HUES6 (cell line): ENCODE data around the gene USHBP1.

Experiments used
- H3K27ac ChIP-seq: 2 replicates; pipeline ENCODE4 v1.7.0; 2013; ENCODE audit warnings: low read depth, mild to moderate bottlenecking, low read length, inconsistent platforms
- H3K27me3 ChIP-seq: 2 replicates; pipeline ENCODE4 v1.6.1; 2013; ENCODE audit warnings: low read length; ENCODE audit not compliant: control insufficient read depth, insufficient read depth
- H3K36me3 ChIP-seq: 2 replicates; pipeline ENCODE4 v1.6.1; 2013; ENCODE audit warnings: low read length; ENCODE audit not compliant: control insufficient read depth, insufficient read depth
- H3K4me1 ChIP-seq: 2 replicates; pipeline ENCODE4 v1.6.1; 2013; ENCODE audit warnings: low read length; ENCODE audit not compliant: control insufficient read depth, insufficient read depth
- H3K4me3 ChIP-seq: 2 replicates; pipeline ENCODE4 v1.5.1; 2013; ENCODE audit warnings: low read depth, low read length
- H3K9ac ChIP-seq: one replicate; pipeline ENCODE4 v1.6.1; 2013; ENCODE audit warnings: mild to moderate bottlenecking, low read length
- H3K9me3 ChIP-seq: 2 replicates; pipeline ENCODE4 v1.6.1; 2013; ENCODE audit warnings: low read depth, low read length; ENCODE audit not compliant: control insufficient read depth, insufficient read depth

Gene USHBP1, protein sequence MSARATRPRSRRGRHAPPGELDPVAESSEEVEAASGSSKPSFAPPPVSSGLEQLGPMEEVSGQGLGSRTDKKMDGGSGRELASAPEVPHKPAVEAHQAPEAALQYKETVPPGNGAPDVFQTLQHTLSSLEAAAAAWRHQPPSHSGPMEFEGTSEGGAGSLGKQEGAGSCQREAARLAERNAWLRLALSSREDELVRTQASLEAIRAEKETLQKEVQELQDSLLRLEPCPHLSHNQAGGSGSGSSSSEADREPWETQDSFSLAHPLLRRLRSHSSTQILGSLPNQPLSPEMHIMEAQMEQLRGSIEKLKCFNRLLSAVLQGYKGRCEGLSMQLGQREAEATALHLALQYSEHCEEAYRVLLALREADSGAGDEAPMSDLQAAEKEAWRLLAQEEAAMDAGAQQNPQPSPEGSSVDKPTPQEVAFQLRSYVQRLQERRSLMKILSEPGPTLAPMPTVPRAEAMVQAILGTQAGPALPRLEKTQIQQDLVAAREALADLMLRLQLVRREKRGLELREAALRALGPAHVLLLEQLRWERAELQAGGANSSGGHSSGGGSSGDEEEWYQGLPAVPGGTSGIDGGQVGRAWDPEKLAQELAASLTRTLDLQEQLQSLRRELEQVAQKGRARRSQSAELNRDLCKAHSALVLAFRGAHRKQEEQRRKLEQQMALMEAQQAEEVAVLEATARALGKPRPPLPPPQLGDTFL

DNA sequence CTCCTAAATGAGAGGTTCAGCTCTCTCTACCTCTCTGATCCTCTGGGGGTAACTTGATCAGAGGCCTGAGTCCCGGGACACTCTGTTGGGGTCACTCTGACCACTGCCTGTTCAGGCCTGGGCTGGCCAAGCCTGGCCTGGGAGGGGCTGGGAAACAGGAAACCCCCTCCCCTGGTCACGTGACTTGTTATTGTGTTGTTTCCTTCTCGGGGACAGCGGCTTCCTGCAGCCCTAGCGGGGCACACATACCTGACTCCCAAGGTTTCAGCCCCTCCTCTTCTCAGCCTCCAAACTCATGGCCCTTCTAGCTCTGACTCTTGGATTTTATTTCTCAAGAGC lies at the start of gene USHBP1:
TSS of gene USHBP1 (minus strand) at position 105 of the 339 bp plus-strand sequence. CDS start 446 bp downstream, outside the sequence.
- peaks cover 9% of the 10 kb centered on the region for H3K36me3 ChIP-seq
- H3K4me3 ChIP-seq = peak within 1 kb of the TSS; percentile 5; the same call in 1 of the 2 replicates
- peaks cover 4% of the 10 kb centered on the region; the same call in 1 of the 2 replicates for H3K9me3 ChIP-seq
- H3K4me1 ChIP-seq = peaks cover 10% of the 10 kb centered on the region
- peak within 1 kb of the TSS; percentile 66 for H3K27ac ChIP-seq
- no peaks in the 10 kb centered on the region for H3K27me3 ChIP-seq
- H3K9ac ChIP-seq = peak within 1 kb of the TSS; percentile 38

DNA sequence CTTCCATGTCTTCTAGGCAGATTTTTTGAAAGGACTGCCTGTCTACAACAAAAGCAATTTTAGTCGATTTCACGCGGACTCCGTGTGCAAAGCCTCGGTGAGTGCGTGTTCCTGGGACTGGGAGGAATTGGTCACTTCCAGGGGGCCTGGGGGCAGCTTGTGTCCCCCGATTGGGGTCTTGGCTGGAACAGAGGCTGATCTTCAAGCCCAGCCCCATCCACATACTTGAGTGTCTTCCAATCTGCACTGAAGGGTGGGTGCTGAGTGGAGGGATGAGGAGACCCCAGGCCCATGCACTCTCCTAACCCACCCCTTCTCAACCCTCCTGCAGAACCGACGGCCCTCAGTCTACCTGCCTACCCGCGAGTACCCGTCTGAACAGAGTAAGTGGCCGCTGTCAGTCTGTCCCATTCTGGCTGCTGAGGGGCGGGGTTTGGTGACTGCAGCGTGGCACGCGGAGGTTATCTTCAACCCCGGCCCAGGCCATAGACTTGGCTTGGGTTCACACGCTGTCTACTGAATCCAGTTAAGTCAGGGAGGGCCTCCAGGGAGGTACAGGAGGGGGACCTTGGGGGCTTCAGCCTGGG lies 49.6 kb upstream of the USHBP1 start:
- H3K4me3 ChIP-seq = no peak overlapping the region
- no peak overlapping the region for H3K9ac ChIP-seq
- H3K4me1 ChIP-seq = peaks cover 10% of the 10 kb centered on the region; the same call in 1 of the 2 replicates
- peaks cover 45% of the 10 kb centered on the region for H3K36me3 ChIP-seq
- no peaks in the 10 kb centered on the region for H3K27me3 ChIP-seq
- no peak overlapping the region for H3K27ac ChIP-seq
- no peaks in the 10 kb centered on the region for H3K9me3 ChIP-seq

DNA sequence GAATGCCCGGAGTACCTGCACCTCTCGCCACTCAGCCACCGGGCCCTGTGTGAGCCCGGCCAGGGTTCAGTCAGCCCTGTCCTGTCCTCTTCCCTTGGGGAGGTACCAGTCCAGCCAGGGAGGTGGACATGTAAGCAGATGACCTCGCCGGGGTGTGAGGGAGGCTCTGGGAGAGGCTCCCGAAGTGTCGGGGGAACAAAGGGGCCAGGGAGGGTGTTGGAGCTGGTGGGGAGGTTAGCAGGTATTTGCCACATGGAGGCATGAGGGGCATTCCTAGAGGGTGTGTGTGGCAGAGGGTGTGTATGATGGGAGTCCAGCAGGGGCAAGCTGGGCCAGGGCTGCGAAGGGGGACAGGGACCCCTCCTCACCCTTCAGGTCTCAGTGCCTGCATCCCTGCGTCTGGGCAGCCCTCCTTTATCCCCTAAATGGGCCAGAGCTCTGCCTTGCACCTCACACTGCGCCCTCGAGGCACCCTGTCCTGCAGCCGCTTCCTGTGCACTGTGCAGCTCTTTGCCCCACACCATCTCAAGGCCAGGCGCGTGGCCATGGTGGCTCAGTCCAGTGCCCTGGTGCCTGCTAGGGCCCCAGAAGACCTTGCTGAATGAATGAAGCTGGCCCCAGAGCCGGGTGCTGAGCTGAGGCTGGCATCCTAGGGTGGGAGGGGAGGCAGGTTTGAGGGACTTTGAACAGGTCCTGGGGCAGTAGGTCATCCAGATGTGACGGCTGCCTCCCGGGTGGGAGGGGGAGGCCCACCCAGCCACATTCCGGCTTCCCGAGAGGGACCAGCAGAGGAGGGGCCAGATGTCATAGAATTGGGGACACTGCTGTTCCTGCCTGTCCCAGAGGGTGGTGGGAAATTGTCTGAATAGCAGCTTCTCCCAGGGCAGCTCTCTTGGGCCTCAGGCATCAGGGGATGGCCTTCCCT lies 47.9 kb upstream of the USHBP1 start:
- Histone ChIP-seq H3K4me1 (peaks cover 10% of the 10 kb centered on the region; the same call in 1 of the 2 replicates), H3K9ac (peak overlapping the region; percentile 74), H3K36me3 (peaks cover 41% of the 10 kb centered on the region), H3K27ac (no peak overlapping the region; the same call in 1 of the 2 replicates), H3K9me3 (no peaks in the 10 kb centered on the region), H3K27me3 (no peaks in the 10 kb centered on the region), H3K4me3 (no peak overlapping the region)

DNA sequence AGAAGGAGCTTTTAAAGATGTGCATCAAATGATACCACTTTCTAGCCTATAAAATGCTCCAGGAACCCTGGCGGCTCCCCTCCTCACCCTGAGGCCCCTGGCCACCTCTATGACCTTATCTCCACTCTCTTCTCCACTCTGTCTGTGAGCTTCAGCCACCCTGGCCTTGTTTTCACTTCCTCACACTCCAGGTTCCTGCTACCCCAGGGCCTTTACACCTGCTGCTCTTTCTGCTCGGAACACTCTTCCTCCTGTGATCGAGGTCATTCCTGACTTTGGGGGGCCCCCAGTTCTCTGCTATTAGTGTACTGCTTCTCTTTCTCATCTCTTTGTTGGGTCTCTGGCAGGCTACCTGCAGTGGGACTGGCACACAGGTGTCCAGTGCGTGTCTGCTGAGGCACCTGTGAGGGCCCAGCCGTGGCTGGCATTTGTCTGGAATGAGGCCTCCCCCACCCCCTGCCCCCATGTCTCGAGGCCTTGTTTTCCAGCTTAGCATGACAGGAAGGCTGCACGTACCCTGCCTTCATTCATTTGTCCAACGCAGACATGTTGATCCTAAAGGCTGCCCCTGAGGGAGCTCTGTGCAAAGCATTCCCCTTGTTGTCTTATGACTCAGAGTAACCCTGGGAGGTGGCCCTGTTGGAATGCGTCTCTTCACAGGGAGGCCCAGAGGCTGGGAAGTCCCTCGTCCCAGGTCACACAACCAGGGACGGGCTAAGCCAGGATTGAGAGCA lies 47.1 kb upstream of the USHBP1 start:
- no peak overlapping the region for H3K4me3 ChIP-seq
- no peaks in the 10 kb centered on the region for H3K9me3 ChIP-seq
- no peaks in the 10 kb centered on the region for H3K27me3 ChIP-seq
- peak overlapping the region; percentile 74 for H3K9ac ChIP-seq
- H3K27ac ChIP-seq = no peak overlapping the region; the same call in 1 of the 2 replicates
- H3K36me3 ChIP-seq = peaks cover 41% of the 10 kb centered on the region
- H3K4me1 ChIP-seq = peaks cover 12% of the 10 kb centered on the region; the same call in 1 of the 2 replicates

DNA sequence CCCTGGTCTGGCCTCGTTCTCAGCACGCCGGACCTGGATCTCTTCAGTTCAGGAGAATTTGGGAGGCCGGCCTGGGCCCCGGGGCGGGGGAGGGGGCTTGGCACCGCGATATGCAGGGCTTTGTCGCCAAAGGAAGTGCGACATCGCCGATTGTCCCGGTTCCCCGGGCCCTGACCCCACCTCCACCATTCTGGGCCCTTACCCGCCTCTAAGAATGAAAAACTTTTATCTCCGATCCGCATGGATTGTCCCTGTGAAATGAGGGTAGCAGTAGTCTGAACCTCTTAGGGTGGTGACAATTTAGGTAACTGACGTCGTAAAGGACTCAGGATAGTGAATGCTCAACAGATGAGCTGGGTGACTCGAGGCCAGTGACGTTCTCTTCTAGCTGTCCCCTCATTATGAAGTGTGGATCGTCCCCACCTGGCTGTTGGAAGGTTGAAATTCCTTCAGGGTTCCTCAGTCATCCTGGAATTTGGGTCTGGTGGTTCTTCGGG lies 45.5 kb upstream of the USHBP1 start:
- H3K27ac ChIP-seq = peak overlapping the region; percentile 75; the same call in 1 of the 2 replicates
- H3K4me1 ChIP-seq = peaks cover 17% of the 10 kb centered on the region; the same call in 1 of the 2 replicates
- H3K9ac ChIP-seq = peak overlapping the region; percentile 72
- peak overlapping the region; percentile 88 for H3K4me3 ChIP-seq
- H3K27me3 ChIP-seq = no peaks in the 10 kb centered on the region
- H3K36me3 ChIP-seq = peaks cover 28% of the 10 kb centered on the region
- H3K9me3 ChIP-seq = no peaks in the 10 kb centered on the region

DNA sequence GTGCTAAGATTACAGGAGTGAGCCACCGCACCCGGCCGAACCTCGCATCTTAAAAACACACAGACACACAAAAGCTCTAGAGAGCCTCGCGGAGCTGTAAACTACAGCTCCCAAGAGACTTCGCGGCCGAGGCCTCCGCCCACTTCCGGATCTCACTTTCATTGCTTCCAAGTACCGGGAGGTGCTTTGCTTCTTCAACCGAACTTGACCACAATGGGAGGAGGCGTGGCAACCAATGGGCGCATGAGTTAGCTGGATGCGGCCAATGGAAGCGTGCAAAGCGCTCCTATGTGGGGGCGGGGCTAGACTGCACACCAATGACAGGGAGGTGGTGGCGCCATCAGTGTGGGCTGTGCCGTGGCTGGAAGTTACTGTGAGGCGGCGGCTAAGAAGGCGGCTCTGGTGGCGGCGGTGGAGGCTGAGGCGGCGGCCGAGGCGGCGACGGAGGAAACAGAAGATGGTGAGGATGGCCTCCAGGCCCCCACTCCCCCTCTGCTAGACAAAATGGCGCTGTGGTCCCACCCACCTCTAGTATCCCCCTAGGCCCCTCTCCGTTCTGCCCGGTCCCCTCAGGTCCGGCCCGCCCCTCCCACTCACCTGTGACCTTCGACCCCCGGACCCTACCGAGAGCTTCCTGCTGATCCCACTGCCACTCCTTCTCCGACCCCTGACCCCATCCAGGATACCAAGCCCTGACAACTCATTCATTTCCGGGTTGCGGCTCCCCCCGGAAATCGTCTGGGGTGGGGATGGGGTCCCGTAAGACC lies 44.8 kb upstream of the USHBP1 start, which contains the start of gene DDA1:
TSS of gene DDA1 (plus strand) at position 366 of the 767 bp plus-strand sequence. CDS start at position 458, 92 bp downstream.
- Histone ChIP-seq H3K36me3 (peaks cover 22% of the 10 kb centered on the region), H3K9me3 (no peaks in the 10 kb centered on the region), H3K9ac (peak within 1 kb of the TSS; percentile 72), H3K4me1 (peaks cover 23% of the 10 kb centered on the region), H3K27me3 (no peaks in the 10 kb centered on the region), H3K4me3 (peak within 1 kb of the TSS; percentile 88), H3K27ac (peak within 1 kb of the TSS; percentile 75; the same call in 1 of the 2 replicates)

DNA sequence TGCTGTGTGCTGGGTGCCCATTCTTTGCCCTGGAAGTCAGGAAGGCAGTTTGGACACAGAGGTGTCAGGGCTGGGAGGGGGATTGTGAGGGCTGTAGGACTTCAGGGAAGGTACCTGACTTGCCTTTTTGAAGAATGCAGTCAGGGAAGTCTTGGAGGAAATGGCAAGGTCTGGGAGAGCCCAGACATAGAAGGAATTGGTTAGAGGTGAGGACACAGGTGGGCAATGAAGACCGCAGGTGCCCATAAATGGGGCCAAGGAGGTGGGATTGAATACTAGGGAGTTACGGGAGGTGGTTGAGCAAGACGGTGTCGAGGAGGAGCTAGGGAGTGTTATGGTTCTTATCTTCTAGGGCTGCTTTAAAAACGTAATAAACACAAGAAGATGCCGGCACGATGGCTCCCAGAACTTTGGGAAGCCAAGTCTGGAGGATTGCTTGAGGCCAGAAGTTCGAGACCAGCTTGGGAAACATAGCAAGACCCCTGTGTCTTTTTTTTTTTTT lies 43.4 kb upstream of the USHBP1 start:
- Histone ChIP-seq H3K9me3 (no peaks in the 10 kb centered on the region), H3K9ac (no peak overlapping the region), H3K36me3 (peaks cover 11% of the 10 kb centered on the region; the same call in 1 of the 2 replicates), H3K27me3 (no peaks in the 10 kb centered on the region), H3K27ac (no peak overlapping the region), H3K4me3 (no peak overlapping the region), H3K4me1 (peaks cover 33% of the 10 kb centered on the region)

DNA sequence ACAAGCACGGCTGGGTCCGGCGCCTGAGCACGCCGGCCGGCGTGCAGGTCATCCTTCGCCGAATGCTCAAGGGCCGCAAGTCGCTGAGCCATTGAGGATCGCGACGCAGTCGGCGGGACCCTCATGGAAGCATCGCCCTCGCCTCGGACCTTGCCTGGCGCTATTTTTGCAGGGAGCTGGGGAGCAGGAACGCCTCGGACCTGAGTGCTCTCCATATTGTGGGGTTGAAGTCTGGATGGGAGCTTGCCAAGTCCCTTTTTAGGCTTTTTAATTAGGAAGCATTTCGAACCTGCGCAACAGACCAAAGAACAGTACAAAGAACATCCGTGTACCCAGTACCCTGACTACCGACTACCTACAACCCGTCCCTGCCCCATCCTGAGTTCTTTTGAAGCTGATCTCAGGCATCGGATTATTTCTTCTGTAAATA lies 41.8 kb upstream of the USHBP1 start:
- H3K9ac ChIP-seq = peak overlapping the region; percentile 91
- no peaks in the 10 kb centered on the region for H3K9me3 ChIP-seq
- H3K4me1 ChIP-seq = peaks cover 39% of the 10 kb centered on the region
- H3K4me3 ChIP-seq = peak overlapping the region; percentile 82
- no peaks in the 10 kb centered on the region for H3K27me3 ChIP-seq
- peaks cover 3% of the 10 kb centered on the region; the same call in 1 of the 2 replicates for H3K36me3 ChIP-seq
- H3K27ac ChIP-seq = peak overlapping the region; percentile 69
